SH-SY5Y (cell line): ENCODE measurements around the gene MICAL2.

Experiments
- GATA2 ChIP-seq: IDR thresholded peaks from 2 replicates; pipeline ENCODE4 v1.6.1; 2011; ENCODE audit warnings: mild to moderate bottlenecking, low read depth, low read length
- GATA3 ChIP-seq: IDR thresholded peaks from 2 replicates; pipeline ENCODE4 v1.6.1; 2011; ENCODE audit warnings: low read depth, mild to moderate bottlenecking, low read length, moderate library complexity

DNA sequence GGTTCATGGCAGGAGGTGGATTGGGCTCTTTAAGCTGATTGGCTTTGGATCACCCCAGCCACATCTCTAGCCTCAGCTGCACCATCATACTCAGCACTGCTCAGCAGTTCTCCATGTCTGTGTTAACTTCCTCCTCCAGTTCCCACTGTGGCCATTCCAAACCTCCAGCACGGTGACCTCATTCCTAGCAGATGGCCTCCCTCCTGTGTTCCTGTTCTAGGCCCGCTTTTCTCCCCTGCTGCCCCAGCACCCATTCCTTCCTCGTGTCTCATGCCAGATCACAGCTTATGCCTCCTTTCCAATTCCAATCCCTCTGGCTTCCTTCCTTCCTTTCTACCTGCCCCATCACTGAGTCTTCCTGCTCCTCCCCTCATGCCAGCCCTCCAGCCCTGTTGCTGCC lies 96.1 kb downstream of the MICAL2 start:
- no peak for TF ChIP-seq GATA3
- no peak for TF ChIP-seq GATA2
